ENCODE measurements around the gene DNMT3A.

The DNMT3A gene

GRCh38 chr2:25257032-25257552, 84.6 kb downstream of the DNMT3A start:
- no peak for DNase-seq (ENCODE audit: low read depth)

- no peak for DNase-seq (ENCODE audit: low read depth)
Observed at GRCh38 chr2:25256488-25256875, 85.2 kb downstream of the DNMT3A start.

GRCh38 chr2:25255745-25256487, 85.8 kb downstream of the DNMT3A start:
- no peak for DNase-seq (ENCODE audit: low read depth)

GRCh38 chr2:25254961-25255360, 86.8 kb downstream of the DNMT3A start:
- no peak for DNase-seq (ENCODE audit: low read depth)

GRCh38 chr2:25253153-25253626, 88.5 kb downstream of the DNMT3A start:
- DNase-seq (ENCODE audit: low read depth) = no peak

- DNase-seq (ENCODE audit: low read depth) = peak; percentile 52
Observed at GRCh38 chr2:25252291-25253152, 89.2 kb downstream of the DNMT3A start.

- peak; percentile 29 for DNase-seq (ENCODE audit: low read depth)
Observed at GRCh38 chr2:25251422-25252273, 90.1 kb downstream of the DNMT3A start.

GRCh38 chr2:25251071-25251421, 90.7 kb downstream of the DNMT3A start:
- peak; percentile 11 for DNase-seq (ENCODE audit: low read depth)

GRCh38 chr2:25250331-25251070, 91.2 kb downstream of the DNMT3A start:
- DNase-seq (ENCODE audit: low read depth) = no peak

GRCh38 chr2:25249785-25250184, 91.9 kb downstream of the DNMT3A start:
- DNase-seq (ENCODE audit: low read depth) = no peak

GRCh38 chr2:25247792-25248512, 93.8 kb downstream of the DNMT3A start:
- DNase-seq (ENCODE audit: low read depth) = no peak

- no peak for DNase-seq (ENCODE audit: low read depth)
Observed at GRCh38 chr2:25246558-25247290, 95.0 kb downstream of the DNMT3A start.

GRCh38 chr2:25246001-25246400, 95.7 kb downstream of the DNMT3A start:
- no peak for DNase-seq (ENCODE audit: low read depth)

- DNase-seq (ENCODE audit: low read depth) = no peak
Observed at GRCh38 chr2:25245141-25245540, 96.6 kb downstream of the DNMT3A start.

- DNase-seq (ENCODE audit: low read depth) = no peak
Observed at GRCh38 chr2:25243995-25244394, 97.7 kb downstream of the DNMT3A start.

- no peak for DNase-seq (ENCODE audit: low read depth)
Observed at GRCh38 chr2:25241452-25241851, 100.3 kb downstream of the DNMT3A start.

- no peak for DNase-seq (ENCODE audit: low read depth)
Observed at GRCh38 chr2:25240636-25241035, 101.1 kb downstream of the DNMT3A start.

- DNase-seq (ENCODE audit: low read depth) = no peak
Observed at GRCh38 chr2:25238920-25239319, 102.8 kb downstream of the DNMT3A start.

GRCh38 chr2:25237764-25238163, 104.0 kb downstream of the DNMT3A start:
- DNase-seq (ENCODE audit: low read depth) = no peak

GRCh38 chr2:25236736-25237135, 105.0 kb downstream of the DNMT3A start:
- no peak for DNase-seq (ENCODE audit: low read depth)

All from activated T-cell treated with anti-CD3 and anti-CD28 coated beads for 1 hour (primary cell).